ENCODE results near the gene MBD3L2. TPM values are rescaled to one million over a fixed set of nuclear protein-coding genes. Genes with fewer than 3 reads are reported as not detected.
"Not testable (repeated sequence)": the region's sequence is repeated elsewhere in the genome, so short reads cannot be mapped to it uniquely, and the experiment has no call there.

The MBD3L2 gene
- total RNA-seq: not detected in 2 replicates
- long read RNA-seq: 0 reads

GRCh38 chr19:7049021-7049420 is at the start of gene MBD3L2:
MBD3L2 (plus strand) TSS chr19:7049321; CDS start chr19:7049374, 53 bp downstream.
- H3K36me3 Mint-ChIP-seq (ENCODE audit: unreplicated experiment); DNase-seq (ENCODE audit: extremely low spot score, unreplicated experiment); H3K27ac Mint-ChIP-seq (ENCODE audit: unreplicated experiment); H3K4me3 Mint-ChIP-seq (ENCODE audit: unreplicated experiment); H3K9me3 Mint-ChIP-seq (ENCODE audit: unreplicated experiment); H3K27me3 Mint-ChIP-seq (ENCODE audit: unreplicated experiment); H3K4me1 Mint-ChIP-seq (ENCODE audit: unreplicated experiment): not testable (repeated sequence)

DNA sequence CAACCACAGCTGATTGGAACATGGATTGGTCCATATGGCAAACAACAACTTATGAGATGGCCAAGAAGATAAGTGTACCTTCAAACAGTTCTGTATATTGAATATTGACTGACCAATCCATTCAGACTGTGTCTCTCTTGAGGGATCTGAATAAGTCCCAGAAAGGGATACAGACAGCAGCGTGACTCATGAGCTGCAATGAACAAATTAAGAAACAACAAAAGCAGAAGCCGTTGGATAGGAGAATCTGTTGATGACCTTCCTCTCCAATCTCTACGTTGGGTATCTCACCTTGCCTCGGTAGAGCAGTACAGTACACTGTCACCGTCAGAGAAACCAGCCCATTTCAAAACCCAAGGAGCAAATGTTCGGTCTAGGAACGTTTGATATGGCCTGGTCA is 49.2 kb upstream of the MBD3L2 start:
- Mint-ChIP-seq H3K4me3 (ENCODE audit: unreplicated experiment) (no peak overlapping the region), H3K27me3 (ENCODE audit: unreplicated experiment) (no peaks in the 10 kb centered on the region), H3K36me3 (ENCODE audit: unreplicated experiment) (no peaks in the 10 kb centered on the region), H3K27ac (ENCODE audit: unreplicated experiment) (no peak overlapping the region), H3K9me3 (ENCODE audit: unreplicated experiment) (peaks cover 35% of the 10 kb centered on the region), H3K4me1 (ENCODE audit: unreplicated experiment) (no peaks in the 10 kb centered on the region)
- DNase-seq (ENCODE audit: extremely low spot score, unreplicated experiment): no peak
- TF ChIP-seq CTCF (IDR thresholded peaks at IDR 0.05): no peak

DNA sequence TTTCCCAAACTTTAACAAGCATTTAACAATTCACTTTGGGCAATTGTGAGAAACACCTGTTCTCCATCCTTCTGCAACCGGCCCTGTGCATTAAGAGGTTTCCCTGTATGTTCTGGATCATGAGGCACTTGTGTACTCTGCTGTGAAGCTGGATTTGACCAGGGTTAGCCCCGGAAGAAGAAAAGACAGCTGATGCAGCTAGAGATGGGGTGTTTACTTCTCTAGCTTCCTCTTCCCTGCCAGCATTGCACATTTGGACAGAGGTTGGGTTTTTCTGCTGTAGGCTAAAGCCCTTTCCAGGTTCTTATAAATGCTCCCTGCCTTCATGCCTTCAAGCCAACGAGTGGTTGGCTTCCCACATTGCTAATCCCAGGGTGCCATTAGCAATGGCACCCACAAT is 48.8 kb upstream of the MBD3L2 start:
- H3K9me3 Mint-ChIP-seq (ENCODE audit: unreplicated experiment): peaks cover 31% of the 10 kb centered on the region
- H3K4me1 Mint-ChIP-seq (ENCODE audit: unreplicated experiment): no peaks in the 10 kb centered on the region
- H3K4me3 Mint-ChIP-seq (ENCODE audit: unreplicated experiment): no peak overlapping the region
- H3K36me3 Mint-ChIP-seq (ENCODE audit: unreplicated experiment): no peaks in the 10 kb centered on the region
- no peak for TF ChIP-seq CTCF (IDR thresholded peaks at IDR 0.05)
- no peaks in the 10 kb centered on the region for H3K27me3 Mint-ChIP-seq (ENCODE audit: unreplicated experiment)
- no peak for DNase-seq (ENCODE audit: extremely low spot score, unreplicated experiment)
- H3K27ac Mint-ChIP-seq (ENCODE audit: unreplicated experiment): no peak overlapping the region

GRCh38 chr19:7000816-7001215 is 48.3 kb upstream of the MBD3L2 start:
- H3K36me3 Mint-ChIP-seq (ENCODE audit: unreplicated experiment): no peaks in the 10 kb centered on the region
- no peak overlapping the region for H3K27ac Mint-ChIP-seq (ENCODE audit: unreplicated experiment)
- no peak overlapping the region for H3K4me3 Mint-ChIP-seq (ENCODE audit: unreplicated experiment)
- H3K27me3 Mint-ChIP-seq (ENCODE audit: unreplicated experiment): no peaks in the 10 kb centered on the region
- no peaks in the 10 kb centered on the region for H3K4me1 Mint-ChIP-seq (ENCODE audit: unreplicated experiment)
- peaks cover 26% of the 10 kb centered on the region for H3K9me3 Mint-ChIP-seq (ENCODE audit: unreplicated experiment)
- DNase-seq (ENCODE audit: extremely low spot score, unreplicated experiment): no peak
- TF ChIP-seq CTCF (IDR thresholded peaks at IDR 0.05): no peak

DNA sequence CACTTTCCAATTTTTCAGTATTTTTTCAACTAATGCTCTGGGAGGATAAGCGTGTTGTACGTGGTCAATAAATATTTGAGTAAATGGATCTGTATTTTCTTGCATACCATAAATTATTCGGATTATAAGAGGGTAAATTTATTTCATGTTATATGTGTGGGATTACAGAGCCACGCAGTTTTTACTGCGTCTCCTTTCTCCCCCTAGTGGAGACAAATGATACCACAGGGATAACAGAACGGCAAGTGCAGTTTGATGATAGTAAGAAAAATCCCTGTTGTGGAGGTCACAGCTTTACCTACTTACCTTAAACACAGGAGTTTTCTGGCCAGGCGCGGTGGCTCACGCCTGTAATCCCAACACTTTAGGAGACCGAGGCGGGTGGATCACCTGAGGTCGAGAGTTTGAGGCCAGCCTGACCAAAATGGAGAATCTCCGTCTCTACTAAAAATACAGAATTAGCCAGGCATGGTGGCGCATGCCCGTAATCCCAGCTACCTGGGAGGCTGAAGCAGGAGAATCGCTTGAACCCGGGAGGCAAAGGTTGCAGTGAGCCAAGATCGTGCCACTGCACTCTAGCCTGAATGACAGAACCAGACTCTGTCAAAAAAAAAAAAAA is 44.7 kb upstream of the MBD3L2 start:
- H3K9me3 Mint-ChIP-seq (ENCODE audit: unreplicated experiment): peaks cover 11% of the 10 kb centered on the region
- DNase-seq (ENCODE audit: extremely low spot score, unreplicated experiment): no peak
- H3K27ac Mint-ChIP-seq (ENCODE audit: unreplicated experiment): no peak overlapping the region
- H3K27me3 Mint-ChIP-seq (ENCODE audit: unreplicated experiment): no peaks in the 10 kb centered on the region
- no peak overlapping the region for H3K4me3 Mint-ChIP-seq (ENCODE audit: unreplicated experiment)
- no peaks in the 10 kb centered on the region for H3K4me1 Mint-ChIP-seq (ENCODE audit: unreplicated experiment)
- no peaks in the 10 kb centered on the region for H3K36me3 Mint-ChIP-seq (ENCODE audit: unreplicated experiment)
- TF ChIP-seq CTCF (IDR thresholded peaks at IDR 0.05): peak; percentile 77

Measured in osteocyte (in vitro differentiated cells).